CD4-positive, alpha-beta memory T cell (primary cell): ENCODE data around the gene RBAK. TPM values are rescaled to one million over a fixed set of nuclear protein-coding genes. Genes with fewer than 3 reads are reported as not detected.
"Not testable (repeated sequence)": the region's sequence is repeated elsewhere in the genome, so short reads cannot be mapped to it uniquely, and the experiment has no call there.

Experiments
- CTCF ChIA-PET: fragments of 350-600 bp; sonication (Branson Sonifier 250); formaldehyde crosslinking; loops from one replicate; lab custom pipeline; 2021; ENCODE audit warnings: inconsistent platforms; ENCODE audit not compliant: partially characterized antibody; lab: Charles Lee
- POLR2A ChIA-PET: fragments of 350-600 bp; sonication (Branson Sonifier 250); formaldehyde crosslinking; loops from one replicate; lab custom pipeline; 2021; ENCODE audit not compliant: partially characterized antibody; lab: Charles Lee
- DNase-seq, 5 donors: peaks; one replicate each; pipeline versions ENCODE4 v3.0.0 to v3.0.0-alpha.2; 2020 to 2022; ENCODE audit warnings: mixed read lengths in 1 of 5
- H3K27ac ChIP-seq: one replicate; pipeline ENCODE4 v1.7.0; 2013; ENCODE audit warnings: low read depth, low read length
- H3K27me3 ChIP-seq: 2 replicates; pipeline ENCODE4 v1.7.0; 2013; ENCODE audit warnings: mild to moderate bottlenecking, low read length, moderate library complexity; ENCODE audit not compliant: insufficient read depth
- H3K36me3 ChIP-seq: 2 replicates; pipeline ENCODE4 v1.7.0; 2013; ENCODE audit warnings: mild to moderate bottlenecking, low read length, moderate library complexity; ENCODE audit not compliant: insufficient read depth
- H3K4me1 ChIP-seq: 2 replicates; pipeline ENCODE4 v1.7.0; 2013; ENCODE audit warnings: mild to moderate bottlenecking, low read length, moderate library complexity; ENCODE audit not compliant: insufficient read depth
- H3K4me3 ChIP-seq, 2 donors: one replicate each; pipeline ENCODE4 v1.7.0; 2013; ENCODE audit warnings: low read length in 2 of 2, mild to moderate bottlenecking in 1 of 2
- H3K9me3 ChIP-seq, 2 donors: one replicate each; pipeline ENCODE4 v1.7.0; 2013; ENCODE audit warnings: low read length in 2 of 2, control low read depth in 1 of 2; ENCODE audit not compliant: control insufficient read depth in 1 of 2
- H3K27ac Mint-ChIP-seq, 7 donors: one replicate each; pipeline ENCODE4 v1.8.0; 2020 to 2021; ENCODE audit warnings: mixed read lengths in 7 of 7, mild to moderate bottlenecking in 6 of 7, inconsistent platforms in 3 of 7, moderate library complexity in 3 of 7
- H3K27me3 Mint-ChIP-seq, 2 donors: one replicate each; pipeline ENCODE4 v1.8.0; 2020 to 2021; ENCODE audit warnings: mixed read lengths in 2 of 2
- H3K36me3 Mint-ChIP-seq, 2 donors: one replicate each; pipeline ENCODE4 v1.8.0; 2020 to 2021; ENCODE audit warnings: mixed read lengths in 2 of 2, inconsistent platforms in 1 of 2, mild to moderate bottlenecking in 1 of 2
- H3K4me1 Mint-ChIP-seq, 4 donors: one replicate each; pipeline ENCODE4 v1.8.0; 2020 to 2021; ENCODE audit warnings: mixed read lengths in 4 of 4, mild to moderate bottlenecking in 1 of 4
- H3K4me3 Mint-ChIP-seq, 8 donors: one replicate each; pipeline ENCODE4 v1.8.0; 2020 to 2021; ENCODE audit warnings: mixed read lengths in 8 of 8, mild to moderate bottlenecking in 7 of 8, moderate library complexity in 6 of 8, inconsistent platforms in 3 of 8
- H3K9me3 Mint-ChIP-seq, 8 donors: one replicate each; pipeline ENCODE4 v1.8.0; 2020 to 2021; ENCODE audit warnings: mixed read lengths in 8 of 8, mild to moderate bottlenecking in 5 of 8, inconsistent platforms in 3 of 8, moderate library complexity in 1 of 8
- intact Hi-C: fragments of 100-400 bp; cut with micrococcal nuclease; formaldehyde crosslinking; loops from one replicate; pipeline ENCODE4 v1.15.1; 2023
- polyA plus RNA-seq, 2 donors: library from polyadenylated mRNA; unstranded; fragments of 300-500 nt; fragmentation: Illumina TruSeq; gene quantifications; one replicate each; pipeline ENCODE4 v1.2.3, GENCODE V29; 2021
- total RNA-seq, 2 experiments: library from RNA; stranded (reverse); gene quantifications; one replicate each; pipeline ENCODE4 v1.2.3, GENCODE V29; 2021

The RBAK gene
- total and polyA plus RNA-seq, 4 experiments from 2014 or later: 3.1 to 20.3 (median 13.1) TPM

GRCh38 chr7:5046397-5046732 is 705 bp downstream of the RBAK start:
- intact Hi-C loops: loop anchor here (5.0 kb wide), 1 partner anchor 269 kb away; the partner anchor contains the start of gene AP5Z1
- H3K36me3 ChIP-seq, H3K9me3 ChIP-seq, H3K4me1 ChIP-seq, POLR2A ChIA-PET, H3K27me3 Mint-ChIP-seq, H3K27me3 ChIP-seq, DNase-seq: not testable (repeated sequence)
- Histone ChIP-seq H3K27ac (peak overlapping the region; percentile 89), H3K4me3 (peak overlapping the region in 1 of 2 donors; percentile 83)
- Mint-ChIP-seq H3K4me3 (peak overlapping the region; percentile 88 to 97 (median 94)), H3K36me3 (peaks cover 29 to 33% of the 10 kb centered on the region in 2 donors), H3K27ac (peak overlapping the region; percentile 89 to 96 (median 90)), H3K9me3 (peaks cover 0 to 12% (median 6%) of the 10 kb centered on the region in 8 donors), H3K4me1 (peaks cover 15 to 45% (median 24%) of the 10 kb centered on the region in 4 donors)
- CTCF ChIA-PET: interaction anchor here (2.0 kb wide), 1 partner anchor 72 kb away, joined by 17 read pairs; no protein-coding TSS in a partner anchor

DNA sequence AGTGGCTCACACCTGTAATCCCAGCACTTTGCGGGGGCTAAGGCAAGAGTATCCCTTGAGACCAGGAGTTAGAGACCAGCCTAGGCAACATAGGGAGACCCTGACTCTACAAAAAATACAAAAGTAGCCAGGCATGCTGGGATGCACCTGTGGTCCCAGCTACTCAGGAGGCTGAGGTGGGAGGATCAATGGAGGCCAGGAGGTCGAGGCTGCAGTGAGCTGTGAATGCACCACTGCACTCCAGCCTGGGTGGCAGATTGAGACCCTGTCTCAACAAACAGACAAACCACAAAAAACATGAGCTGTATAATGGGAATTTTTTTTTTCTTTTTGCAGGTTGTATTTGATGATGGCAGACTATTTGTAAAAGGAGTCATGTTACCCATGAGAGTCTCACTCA is 1.5 kb downstream of the RBAK start:
- H3K27me3 Mint-ChIP-seq, H3K4me1 ChIP-seq, H3K27ac ChIP-seq, H3K36me3 ChIP-seq, DNase-seq, H3K27me3 ChIP-seq, POLR2A ChIA-PET, H3K9me3 ChIP-seq, H3K4me3 ChIP-seq: not testable (repeated sequence)
- intact Hi-C loops: loop anchor here (5.0 kb wide), 1 partner anchor 270 kb away; the partner anchor contains the start of gene AP5Z1
- H3K9me3 Mint-ChIP-seq: peaks cover 2 to 20% (median 14%) of the 10 kb centered on the region in 8 donors
- H3K36me3 Mint-ChIP-seq: peaks cover 37 to 40% of the 10 kb centered on the region in 2 donors
- H3K27ac Mint-ChIP-seq: peak overlapping the region in 2 of 7 donors; percentile 89
- H3K4me1 Mint-ChIP-seq: peaks cover 15 to 47% (median 29%) of the 10 kb centered on the region in 4 donors
- CTCF ChIA-PET: interaction anchor here (0.7 kb wide), 1 partner anchor 73 kb away, joined by 3 read pairs; no protein-coding TSS in a partner anchor
- peak overlapping the region; percentile 88 to 97 (median 94) for H3K4me3 Mint-ChIP-seq

GRCh38 chr7:5050676-5051075 is 5.0 kb downstream of the RBAK start:
- DNase-seq: no peak
- Histone ChIP-seq H3K9me3 (no peaks in the 10 kb centered on the region), H3K27ac (no peak overlapping the region), H3K36me3 (peaks cover 5% of the 10 kb centered on the region), H3K4me3 (no peak overlapping the region), H3K27me3 (no peaks in the 10 kb centered on the region), H3K4me1 (no peaks in the 10 kb centered on the region)
- Mint-ChIP-seq H3K9me3 (peaks cover 2 to 45% (median 38%) of the 10 kb centered on the region in 8 donors), H3K4me3 (peak overlapping the region in 2 of 8 donors; percentile 13 to 19), H3K36me3 (peaks cover 70% of the 10 kb centered on the region in 2 donors), H3K4me1 (peaks cover 21 to 53% (median 33%) of the 10 kb centered on the region in 4 donors), H3K27ac (peak overlapping the region in 1 of 7 donors; percentile 13), H3K27me3 (no peaks in the 10 kb centered on the region)
- ChIA-PET CTCF (no interaction called here), POLR2A (no interaction called here)
- intact Hi-C loops: no loop called here

DNA sequence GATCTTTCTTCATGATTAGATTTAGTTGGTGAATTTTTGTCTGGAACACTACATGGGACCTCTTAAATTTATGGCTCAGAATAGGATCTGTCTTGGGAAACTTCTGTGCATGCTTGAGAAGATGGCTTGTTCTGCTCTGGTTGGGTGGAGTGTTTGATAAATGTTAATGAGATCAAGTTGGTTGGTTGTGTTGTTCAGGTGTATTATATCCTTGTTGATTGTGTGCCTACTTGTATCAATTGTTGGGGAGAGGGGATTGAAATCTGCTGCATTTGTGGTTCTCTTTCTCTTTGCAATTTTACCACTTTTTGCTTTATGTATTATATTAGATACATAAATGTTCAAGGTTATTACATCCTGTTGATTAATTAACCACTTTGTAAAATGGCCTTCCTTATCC is 6.1 kb downstream of the RBAK start:
- H3K27me3 Mint-ChIP-seq, POLR2A ChIA-PET, H3K4me1 ChIP-seq, H3K4me3 ChIP-seq, H3K36me3 ChIP-seq, DNase-seq, H3K9me3 ChIP-seq, H3K27me3 ChIP-seq, H3K27ac ChIP-seq, intact Hi-C loops, H3K27ac Mint-ChIP-seq, CTCF ChIA-PET: not testable (repeated sequence)
- Mint-ChIP-seq H3K4me1 (peaks cover 22 to 52% (median 28%) of the 10 kb centered on the region in 4 donors), H3K4me3 (peak overlapping the region in 1 of 8 donors; percentile 24), H3K9me3 (peaks cover 2 to 51% (median 42%) of the 10 kb centered on the region in 8 donors), H3K36me3 (peaks cover 73 to 79% of the 10 kb centered on the region in 2 donors)

GRCh38 chr7:5053175-5053574 is 7.5 kb downstream of the RBAK start:
- ChIA-PET CTCF (no interaction called here), POLR2A (no interaction called here)
- intact Hi-C loops: no loop called here
- no peak overlapping the region for H3K27ac ChIP-seq
- no peak overlapping the region for H3K4me3 ChIP-seq
- peaks cover 16% of the 10 kb centered on the region for H3K36me3 ChIP-seq
- Mint-ChIP-seq H3K27me3 (no peaks in the 10 kb centered on the region), H3K4me1 (peaks cover 21 to 46% (median 25%) of the 10 kb centered on the region in 4 donors), H3K36me3 (peaks cover 86 to 93% of the 10 kb centered on the region in 2 donors), H3K27ac (no peak overlapping the region), H3K4me3 (peak overlapping the region in 2 of 8 donors; percentile 51 to 54), H3K9me3 (peaks cover 2 to 60% (median 48%) of the 10 kb centered on the region in 8 donors)
- H3K4me1 ChIP-seq: no peaks in the 10 kb centered on the region
- no peaks in the 10 kb centered on the region for H3K27me3 ChIP-seq
- no peaks in the 10 kb centered on the region for H3K9me3 ChIP-seq
- DNase-seq: no peak

DNA sequence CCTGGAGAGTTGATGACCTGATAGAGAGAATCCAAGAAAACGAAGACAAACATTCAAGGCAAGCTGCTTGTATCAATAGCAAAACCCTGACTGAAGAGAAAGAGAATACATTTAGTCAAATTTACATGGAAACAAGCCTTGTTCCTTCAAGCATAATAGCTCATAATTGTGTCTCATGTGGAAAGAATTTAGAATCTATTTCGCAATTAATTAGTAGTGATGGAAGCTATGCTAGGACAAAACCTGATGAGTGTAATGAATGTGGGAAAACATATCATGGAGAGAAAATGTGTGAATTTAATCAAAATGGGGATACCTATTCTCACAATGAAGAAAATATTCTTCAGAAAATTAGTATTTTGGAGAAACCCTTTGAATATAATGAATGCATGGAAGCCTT is 18.0 kb downstream of the RBAK start:
- no peaks in the 10 kb centered on the region for H3K27me3 ChIP-seq
- Mint-ChIP-seq H3K36me3 (peaks cover 76 to 78% of the 10 kb centered on the region in 2 donors), H3K4me1 (no peaks in the 10 kb centered on the region), H3K4me3 (peak overlapping the region in 1 of 8 donors; percentile 7), H3K27ac (peak overlapping the region in 1 of 7 donors; percentile 24), H3K27me3 (no peaks in the 10 kb centered on the region), H3K9me3 (peaks cover under 1 to 100% (median 94%) of the 10 kb centered on the region in 8 donors)
- intact Hi-C loops: no loop called here
- no peak for DNase-seq
- peaks cover 23 to 74% of the 10 kb centered on the region in 2 donors for H3K9me3 ChIP-seq
- ChIA-PET CTCF (interaction anchor here (0.6 kb wide), 1 partner anchor 13 kb away, joined by 3 read pairs; no protein-coding TSS in a partner anchor), POLR2A (no interaction called here)
- H3K4me3 ChIP-seq: no peak overlapping the region
- no peak overlapping the region for H3K27ac ChIP-seq
- H3K36me3 ChIP-seq: peaks cover 58% of the 10 kb centered on the region
- no peaks in the 10 kb centered on the region for H3K4me1 ChIP-seq

DNA sequence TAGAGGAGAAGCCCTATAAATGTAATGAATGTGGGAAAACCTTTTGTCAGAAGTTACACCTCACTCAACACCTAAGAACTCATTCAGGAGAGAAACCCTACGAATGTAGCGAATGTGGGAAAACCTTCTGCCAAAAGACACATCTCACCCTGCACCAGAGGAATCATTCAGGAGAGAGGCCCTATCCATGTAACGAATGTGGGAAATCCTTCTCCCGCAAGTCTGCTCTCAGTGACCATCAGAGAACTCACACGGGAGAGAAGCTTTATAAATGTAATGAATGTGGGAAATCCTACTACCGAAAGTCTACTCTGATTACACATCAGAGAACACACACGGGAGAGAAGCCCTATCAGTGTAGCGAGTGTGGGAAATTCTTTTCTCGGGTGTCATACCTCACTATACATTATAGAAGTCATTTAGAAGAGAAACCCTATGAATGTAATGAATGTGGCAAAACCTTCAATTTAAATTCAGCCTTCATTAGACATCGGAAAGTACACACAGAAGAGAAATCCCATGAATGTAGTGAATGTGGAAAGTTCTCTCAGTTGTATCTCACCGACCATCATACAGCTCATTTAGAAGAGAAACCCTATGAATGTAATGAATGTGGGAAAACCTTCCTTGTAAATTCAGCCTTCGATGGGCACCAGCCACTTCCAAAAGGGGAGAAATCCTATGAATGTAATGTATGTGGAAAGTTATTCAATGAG is 18.9 kb downstream of the RBAK start:
- no peak overlapping the region for H3K4me3 Mint-ChIP-seq
- DNase-seq: no peak
- no peak overlapping the region for H3K27ac ChIP-seq
- H3K36me3 Mint-ChIP-seq: peaks cover 70 to 75% of the 10 kb centered on the region in 2 donors
- peak overlapping the region in 1 of 7 donors; percentile 76 for H3K27ac Mint-ChIP-seq
- no peaks in the 10 kb centered on the region for H3K27me3 ChIP-seq
- no peaks in the 10 kb centered on the region for H3K4me1 ChIP-seq
- ChIA-PET POLR2A (no interaction called here), CTCF (no interaction called here)
- peak overlapping the region; percentile 5 to 20 for H3K4me3 ChIP-seq
- intact Hi-C loops: no loop called here
- no peaks in the 10 kb centered on the region for H3K27me3 Mint-ChIP-seq
- H3K36me3 ChIP-seq: peaks cover 50% of the 10 kb centered on the region
- peaks cover 0 to 100% (median 95%) of the 10 kb centered on the region in 8 donors for H3K9me3 Mint-ChIP-seq
- H3K9me3 ChIP-seq: peaks cover 23 to 81% of the 10 kb centered on the region in 2 donors
- no peaks in the 10 kb centered on the region for H3K4me1 Mint-ChIP-seq
